Measurements from ENCODE around the gene UQCC2.

The UQCC2 gene

DNA sequence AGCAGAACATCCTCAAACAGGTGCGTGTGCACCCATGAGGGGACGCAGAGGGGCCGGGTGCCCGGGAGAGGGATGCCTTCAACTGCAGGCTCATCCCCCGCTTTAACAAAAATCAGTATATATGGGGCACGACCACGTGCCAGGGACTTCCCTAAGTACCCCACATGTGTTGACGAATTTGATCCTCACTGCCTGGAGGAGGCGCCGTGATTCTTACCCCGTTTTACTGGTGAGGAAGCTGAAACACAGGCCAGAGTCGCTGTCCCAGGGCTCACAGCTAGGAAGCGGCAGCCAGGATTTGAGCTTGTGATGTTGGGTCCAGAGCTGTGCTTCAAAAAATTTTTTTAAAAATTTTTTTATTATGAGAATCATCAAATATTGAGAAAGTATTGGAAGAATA lies 45.5 kb downstream of the UQCC2 start:
- H3K27me3 ChIP-seq (ENCODE audit: insufficient read depth, low read length), result no peaks in the 10 kb centered on the region
- no peak overlapping the region for H3K9ac ChIP-seq (ENCODE audit: low read length)
- no peak overlapping the region for H3K4me2 ChIP-seq (ENCODE audit: low read length)
- no peak overlapping the region for H3K4me3 ChIP-seq (ENCODE audit: low read depth, low read length, poor library complexity, severe bottlenecking)
- no peaks in the 10 kb centered on the region for H3K9me3 ChIP-seq (ENCODE audit: low read length)
- no peaks in the 10 kb centered on the region for H3K79me2 ChIP-seq (ENCODE audit: insufficient read depth, low read length)
- H2AFZ ChIP-seq (ENCODE audit: low read length), result no peak overlapping the region
- no peaks in the 10 kb centered on the region for H4K20me1 ChIP-seq (ENCODE audit: insufficient read depth, low read length)
- H3K9me2 ChIP-seq (ENCODE audit: low read depth, low read length), result no peaks in the 10 kb centered on the region
- no peak overlapping the region for H3K27ac ChIP-seq (ENCODE audit: low read depth, low read length, poor library complexity, severe bottlenecking)
- H3K36me3 ChIP-seq (ENCODE audit: insufficient read depth, low read length), result peaks cover 81% of the 10 kb centered on the region
- no peaks in the 10 kb centered on the region for H3F3A ChIP-seq (ENCODE audit: insufficient read depth, low read length)
- TF ChIP-seq EZH2 (IDR thresholded peaks at IDR 0.05; ENCODE audit: borderline replicate concordance, low read length), result no peak
- TF ChIP-seq, protein P1, sequence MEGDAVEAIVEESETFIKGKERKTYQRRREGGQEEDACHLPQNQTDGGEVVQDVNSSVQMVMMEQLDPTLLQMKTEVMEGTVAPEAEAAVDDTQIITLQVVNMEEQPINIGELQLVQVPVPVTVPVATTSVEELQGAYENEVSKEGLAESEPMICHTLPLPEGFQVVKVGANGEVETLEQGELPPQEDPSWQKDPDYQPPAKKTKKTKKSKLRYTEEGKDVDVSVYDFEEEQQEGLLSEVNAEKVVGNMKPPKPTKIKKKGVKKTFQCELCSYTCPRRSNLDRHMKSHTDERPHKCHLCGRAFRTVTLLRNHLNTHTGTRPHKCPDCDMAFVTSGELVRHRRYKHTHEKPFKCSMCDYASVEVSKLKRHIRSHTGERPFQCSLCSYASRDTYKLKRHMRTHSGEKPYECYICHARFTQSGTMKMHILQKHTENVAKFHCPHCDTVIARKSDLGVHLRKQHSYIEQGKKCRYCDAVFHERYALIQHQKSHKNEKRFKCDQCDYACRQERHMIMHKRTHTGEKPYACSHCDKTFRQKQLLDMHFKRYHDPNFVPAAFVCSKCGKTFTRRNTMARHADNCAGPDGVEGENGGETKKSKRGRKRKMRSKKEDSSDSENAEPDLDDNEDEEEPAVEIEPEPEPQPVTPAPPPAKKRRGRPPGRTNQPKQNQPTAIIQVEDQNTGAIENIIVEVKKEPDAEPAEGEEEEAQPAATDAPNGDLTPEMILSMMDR (IDR thresholded peaks at IDR 0.05; ENCODE audit: low read length), result no peak
- H3K4me1 ChIP-seq (ENCODE audit: insufficient read depth, low read length, severe bottlenecking), result peaks cover 4% of the 10 kb centered on the region

DNA sequence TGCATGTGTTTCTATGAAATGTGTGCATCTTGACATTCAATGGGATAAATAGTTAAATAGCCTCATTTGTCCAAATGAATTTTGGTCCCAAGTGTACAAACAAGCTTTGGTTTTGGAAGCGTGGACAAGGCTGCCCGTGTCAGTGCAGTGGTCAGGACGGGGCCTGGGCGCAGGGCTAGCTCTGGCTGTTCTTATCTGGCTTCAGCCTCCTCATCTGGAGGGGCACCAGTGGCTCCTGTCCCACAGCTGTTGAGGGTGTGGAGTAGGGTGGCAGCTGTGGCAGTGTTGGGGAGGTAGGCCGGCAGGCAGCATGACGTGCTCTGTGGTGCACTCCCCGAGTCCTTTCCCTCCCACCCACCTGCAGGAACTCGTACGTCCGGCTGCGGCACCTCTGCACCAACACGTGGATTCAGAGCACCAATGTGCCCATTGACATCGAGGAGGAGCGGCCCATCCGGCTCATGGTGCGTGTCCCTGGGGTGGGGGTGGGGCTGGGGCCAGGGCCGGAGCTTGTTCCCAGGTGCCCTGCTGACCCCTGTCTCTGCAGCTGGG lies 46.9 kb downstream of the UQCC2 start:
- no peaks in the 10 kb centered on the region for H3K79me2 ChIP-seq (ENCODE audit: insufficient read depth, low read length)
- TF ChIP-seq, protein P1 (IDR thresholded peaks at IDR 0.05; ENCODE audit: low read length), result no peak
- no peak overlapping the region for H3K4me2 ChIP-seq (ENCODE audit: low read length)
- no peaks in the 10 kb centered on the region for H3K9me3 ChIP-seq (ENCODE audit: low read length)
- no peaks in the 10 kb centered on the region for H3K27me3 ChIP-seq (ENCODE audit: insufficient read depth, low read length)
- H3K27ac ChIP-seq (ENCODE audit: low read depth, low read length, poor library complexity, severe bottlenecking), result no peak overlapping the region
- H3F3A ChIP-seq (ENCODE audit: insufficient read depth, low read length), result no peaks in the 10 kb centered on the region
- no peak overlapping the region for H3K9ac ChIP-seq (ENCODE audit: low read length)
- H3K4me1 ChIP-seq (ENCODE audit: insufficient read depth, low read length, severe bottlenecking), result peaks cover 4% of the 10 kb centered on the region
- H3K4me3 ChIP-seq (ENCODE audit: low read depth, low read length, poor library complexity, severe bottlenecking), result no peak overlapping the region
- peaks cover 74% of the 10 kb centered on the region for H3K36me3 ChIP-seq (ENCODE audit: insufficient read depth, low read length)
- no peaks in the 10 kb centered on the region for H3K9me2 ChIP-seq (ENCODE audit: low read depth, low read length)
- H4K20me1 ChIP-seq (ENCODE audit: insufficient read depth, low read length), result no peaks in the 10 kb centered on the region
- no peak overlapping the region for H2AFZ ChIP-seq (ENCODE audit: low read length)

- Histone ChIP-seq H3F3A (ENCODE audit: insufficient read depth, low read length) (no peaks in the 10 kb centered on the region), H4K20me1 (ENCODE audit: insufficient read depth, low read length) (no peaks in the 10 kb centered on the region), H3K27ac (ENCODE audit: low read depth, low read length, poor library complexity, severe bottlenecking) (no peak overlapping the region), H3K27me3 (ENCODE audit: insufficient read depth, low read length) (no peaks in the 10 kb centered on the region), H3K9ac (ENCODE audit: low read length) (no peak overlapping the region), H3K36me3 (ENCODE audit: insufficient read depth, low read length) (peaks cover 73% of the 10 kb centered on the region), H3K9me2 (ENCODE audit: low read depth, low read length) (no peaks in the 10 kb centered on the region), H3K9me3 (ENCODE audit: low read length) (no peaks in the 10 kb centered on the region), H3K4me2 (ENCODE audit: low read length) (no peak overlapping the region), H3K79me2 (ENCODE audit: insufficient read depth, low read length) (no peaks in the 10 kb centered on the region), H3K4me3 (ENCODE audit: low read depth, low read length, poor library complexity, severe bottlenecking) (no peak overlapping the region), H2AFZ (ENCODE audit: low read length) (no peak overlapping the region), H3K4me1 (ENCODE audit: insufficient read depth, low read length, severe bottlenecking) (peaks cover 4% of the 10 kb centered on the region)
- TF ChIP-seq, protein P1 (IDR thresholded peaks at IDR 0.05; ENCODE audit: low read length), result no peak
- no peak for TF ChIP-seq EZH2 (IDR thresholded peaks at IDR 0.05; ENCODE audit: borderline replicate concordance, low read length)
Observed at GRCh38 chr6:33663727-33664449, 47.6 kb downstream of the UQCC2 start.
